ENCODE results near the gene ATP13A2.

Gene ATP13A2

DNA sequence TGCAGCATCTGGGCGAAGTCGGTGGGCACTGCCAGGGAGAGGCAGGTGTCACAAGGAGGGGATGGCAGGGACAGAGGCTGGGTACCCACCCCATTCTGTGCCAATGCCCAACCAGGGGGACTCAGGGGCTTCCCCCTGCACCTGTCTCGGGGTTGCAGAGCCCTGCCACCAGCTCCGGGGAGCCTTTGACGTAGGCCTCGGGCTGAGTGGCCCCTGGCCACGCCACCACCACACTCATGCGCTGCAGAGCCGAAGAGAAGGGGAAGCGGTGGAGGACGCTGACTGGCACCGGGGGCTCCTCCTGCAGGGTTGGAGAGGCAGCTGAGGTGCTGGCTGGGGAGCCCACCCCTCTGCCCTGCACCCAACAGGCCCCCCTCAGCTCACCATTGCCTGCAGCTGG is 19.6 kb downstream of the ATP13A2 start:
- Histone ChIP-seq H3K9ac (ENCODE audit: low read depth in 1 of 2, low read length in 2 of 2) (no peak overlapping the region), H3K27ac (ENCODE audit: low read depth, low read length) (no peak overlapping the region), H3K27me3 (ENCODE audit: control insufficient read depth in 1 of 2, insufficient read depth in 2 of 2, low read length in 2 of 2) (no peaks in the 10 kb centered on the region), H3K4me1 (ENCODE audit: control insufficient read depth in 1 of 2, insufficient read depth in 2 of 2, low read length in 2 of 2) (no peaks in the 10 kb centered on the region), H3K36me3 (ENCODE audit: control insufficient read depth in 1 of 2, insufficient read depth in 2 of 2, low read length in 2 of 2) (peaks cover 5 to 30% of the 10 kb centered on the region in 2 donors), H3K4me3 (ENCODE audit: low read depth in 1 of 2, low read length in 2 of 2) (no peak overlapping the region), H3K9me3 (ENCODE audit: control insufficient read depth in 1 of 2, low read length in 2 of 2) (no peaks in the 10 kb centered on the region)

DNA sequence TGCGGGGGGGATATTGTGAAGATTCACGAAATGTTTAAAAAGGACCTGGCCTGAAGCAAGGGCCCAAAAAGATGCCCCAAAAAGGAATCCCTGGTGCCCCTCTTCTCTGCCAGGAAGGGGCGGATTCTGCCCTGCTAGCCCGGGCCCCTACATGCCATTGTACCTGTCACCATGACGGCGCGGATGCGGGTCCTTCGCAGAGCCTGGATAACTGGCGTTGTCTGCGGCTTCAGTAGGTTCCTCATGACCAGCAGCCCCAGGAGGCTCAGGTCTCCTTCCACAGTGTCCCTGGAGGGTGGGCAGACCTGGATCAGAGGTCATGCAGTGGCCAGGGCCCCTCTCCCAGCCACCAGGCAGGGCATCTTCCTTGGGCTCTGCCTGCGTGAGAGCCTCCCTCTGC is 20.2 kb downstream of the ATP13A2 start:
- Histone ChIP-seq H3K36me3 (ENCODE audit: control insufficient read depth in 1 of 2, insufficient read depth in 2 of 2, low read length in 2 of 2) (peaks cover 5 to 26% of the 10 kb centered on the region in 2 donors), H3K4me3 (ENCODE audit: low read depth in 1 of 2, low read length in 2 of 2) (no peak overlapping the region), H3K9me3 (ENCODE audit: control insufficient read depth in 1 of 2, low read length in 2 of 2) (no peaks in the 10 kb centered on the region), H3K4me1 (ENCODE audit: control insufficient read depth in 1 of 2, insufficient read depth in 2 of 2, low read length in 2 of 2) (no peaks in the 10 kb centered on the region), H3K27ac (ENCODE audit: low read depth, low read length) (no peak overlapping the region), H3K9ac (ENCODE audit: low read depth in 1 of 2, low read length in 2 of 2) (no peak overlapping the region), H3K27me3 (ENCODE audit: control insufficient read depth in 1 of 2, insufficient read depth in 2 of 2, low read length in 2 of 2) (no peaks in the 10 kb centered on the region)

DNA sequence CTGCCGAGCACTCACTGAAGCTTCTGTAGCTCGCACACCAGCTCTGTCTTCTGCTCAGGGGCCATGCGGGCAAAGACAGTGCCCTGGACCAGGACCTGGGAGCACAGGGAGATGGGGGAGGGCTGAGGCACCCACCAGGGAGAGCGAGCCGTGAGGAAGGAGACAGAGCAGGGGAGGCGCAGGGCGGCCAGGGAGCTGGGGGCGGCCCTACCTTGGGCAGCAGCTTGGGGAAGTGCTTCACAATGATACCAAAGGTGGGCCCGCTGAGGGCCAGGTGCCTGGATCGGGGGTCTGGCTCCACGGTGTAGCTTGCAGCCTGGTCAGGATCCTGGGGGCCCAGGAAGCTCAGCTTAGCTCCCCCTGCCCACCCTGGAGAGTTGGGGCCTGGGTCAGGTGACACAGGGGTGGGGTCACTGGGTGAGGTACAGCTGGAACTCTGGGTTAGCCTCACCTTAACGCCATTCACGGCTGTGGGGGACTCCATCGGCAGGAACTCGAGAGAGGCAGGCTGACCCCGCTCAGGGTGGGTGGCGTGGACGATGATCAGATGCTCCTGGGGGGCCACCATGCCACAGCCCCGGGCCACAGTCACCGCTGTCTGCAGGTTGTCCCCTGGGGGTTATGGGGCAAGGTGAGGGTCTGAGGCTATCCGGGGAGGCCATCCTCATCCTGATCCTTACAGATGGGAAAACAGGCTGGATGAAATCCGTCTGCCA is 21.9 kb downstream of the ATP13A2 start:
- H3K4me1 ChIP-seq (ENCODE audit: control insufficient read depth in 1 of 2, insufficient read depth in 2 of 2, low read length in 2 of 2), result no peaks in the 10 kb centered on the region
- no peak overlapping the region for H3K9ac ChIP-seq (ENCODE audit: low read depth in 1 of 2, low read length in 2 of 2)
- peaks cover 5 to 31% of the 10 kb centered on the region in 2 donors for H3K36me3 ChIP-seq (ENCODE audit: control insufficient read depth in 1 of 2, insufficient read depth in 2 of 2, low read length in 2 of 2)
- no peak overlapping the region for H3K27ac ChIP-seq (ENCODE audit: low read depth, low read length)
- no peaks in the 10 kb centered on the region for H3K9me3 ChIP-seq (ENCODE audit: control insufficient read depth in 1 of 2, low read length in 2 of 2)
- H3K4me3 ChIP-seq (ENCODE audit: low read depth in 1 of 2, low read length in 2 of 2), result no peak overlapping the region
- H3K27me3 ChIP-seq (ENCODE audit: control insufficient read depth in 1 of 2, insufficient read depth in 2 of 2, low read length in 2 of 2), result no peaks in the 10 kb centered on the region

DNA sequence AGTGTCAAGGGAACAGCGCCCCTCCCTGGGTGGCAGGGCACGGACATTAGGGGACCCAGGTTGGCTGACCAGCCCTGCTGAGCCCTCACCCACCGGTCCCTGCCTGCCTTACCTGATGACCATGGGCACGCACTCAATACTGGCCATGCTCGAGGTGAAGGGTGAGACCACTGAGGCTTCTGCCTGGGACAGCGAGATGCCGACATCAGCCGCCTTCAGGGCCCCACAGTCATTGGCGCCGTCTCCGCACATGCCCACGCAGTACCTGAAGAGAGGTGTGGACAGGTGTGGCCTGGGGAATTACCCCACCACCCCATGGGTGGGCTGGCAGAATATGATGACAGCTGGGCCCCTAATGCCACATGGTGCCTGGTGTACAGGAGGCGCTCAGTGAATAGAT is 23.5 kb downstream of the ATP13A2 start:
- Histone ChIP-seq H3K27ac (ENCODE audit: low read depth, low read length) (no peak overlapping the region), H3K9ac (ENCODE audit: low read depth in 1 of 2, low read length in 2 of 2) (no peak overlapping the region), H3K36me3 (ENCODE audit: control insufficient read depth in 1 of 2, insufficient read depth in 2 of 2, low read length in 2 of 2) (peaks cover 5 to 31% of the 10 kb centered on the region in 2 donors), H3K4me1 (ENCODE audit: control insufficient read depth in 1 of 2, insufficient read depth in 2 of 2, low read length in 2 of 2) (no peaks in the 10 kb centered on the region), H3K4me3 (ENCODE audit: low read depth in 1 of 2, low read length in 2 of 2) (no peak overlapping the region), H3K9me3 (ENCODE audit: control insufficient read depth in 1 of 2, low read length in 2 of 2) (no peaks in the 10 kb centered on the region), H3K27me3 (ENCODE audit: control insufficient read depth in 1 of 2, insufficient read depth in 2 of 2, low read length in 2 of 2) (no peaks in the 10 kb centered on the region)

DNA sequence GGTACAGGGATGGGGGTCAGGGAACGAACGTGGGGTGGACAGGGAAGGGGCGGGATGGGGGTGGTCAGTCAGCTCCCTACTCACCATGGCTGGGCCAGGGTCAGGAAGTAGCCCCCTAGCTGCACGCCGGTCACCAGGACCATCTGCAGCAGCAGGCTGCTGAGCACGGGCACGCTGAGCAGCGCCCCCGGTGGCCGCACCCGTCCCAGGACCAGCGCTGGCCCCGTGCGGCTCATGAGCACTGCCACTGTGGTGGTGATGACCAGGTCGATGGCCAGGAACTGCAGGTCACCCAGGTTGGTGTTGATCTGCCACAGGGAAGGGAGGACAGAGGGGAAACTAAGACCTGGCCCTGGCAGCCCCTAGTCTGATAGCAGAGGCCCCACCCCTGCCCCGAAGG is 24.8 kb downstream of the ATP13A2 start:
- Histone ChIP-seq H3K4me1 (ENCODE audit: control insufficient read depth in 1 of 2, insufficient read depth in 2 of 2, low read length in 2 of 2) (no peaks in the 10 kb centered on the region), H3K27ac (ENCODE audit: low read depth, low read length) (no peak overlapping the region), H3K9ac (ENCODE audit: low read depth in 1 of 2, low read length in 2 of 2) (no peak overlapping the region), H3K4me3 (ENCODE audit: low read depth in 1 of 2, low read length in 2 of 2) (no peak overlapping the region), H3K9me3 (ENCODE audit: control insufficient read depth in 1 of 2, low read length in 2 of 2) (no peaks in the 10 kb centered on the region), H3K27me3 (ENCODE audit: control insufficient read depth in 1 of 2, insufficient read depth in 2 of 2, low read length in 2 of 2) (no peaks in the 10 kb centered on the region), H3K36me3 (ENCODE audit: control insufficient read depth in 1 of 2, insufficient read depth in 2 of 2, low read length in 2 of 2) (peaks cover 5 to 31% of the 10 kb centered on the region in 2 donors)

DNA sequence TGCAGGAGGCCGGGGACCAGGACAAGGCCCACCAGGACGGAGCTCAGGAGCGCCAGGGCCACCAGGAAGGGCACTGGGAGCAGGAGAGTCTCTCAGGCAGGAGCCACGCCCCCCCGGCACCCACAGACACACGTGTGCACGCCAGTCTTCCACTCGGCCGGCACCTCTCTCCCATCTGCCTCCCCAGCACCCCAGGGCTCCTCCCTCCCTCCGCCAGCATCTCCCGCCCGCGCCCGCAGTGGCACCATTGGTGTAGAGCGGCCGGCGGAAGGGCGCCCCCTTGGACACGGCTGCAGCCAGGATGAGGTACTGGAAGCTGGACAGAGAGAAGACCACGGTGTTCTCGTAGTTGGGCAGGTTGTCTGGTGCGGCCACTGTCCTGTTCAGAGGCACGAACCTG is 25.2 kb downstream of the ATP13A2 start:
- no peak overlapping the region for H3K27ac ChIP-seq (ENCODE audit: low read depth, low read length)
- no peaks in the 10 kb centered on the region for H3K9me3 ChIP-seq (ENCODE audit: control insufficient read depth in 1 of 2, low read length in 2 of 2)
- no peak overlapping the region for H3K4me3 ChIP-seq (ENCODE audit: low read depth in 1 of 2, low read length in 2 of 2)
- H3K27me3 ChIP-seq (ENCODE audit: control insufficient read depth in 1 of 2, insufficient read depth in 2 of 2, low read length in 2 of 2), result peaks cover 0 to under 1% of the 10 kb centered on the region in 2 donors
- H3K9ac ChIP-seq (ENCODE audit: low read depth in 1 of 2, low read length in 2 of 2), result no peak overlapping the region
- H3K36me3 ChIP-seq (ENCODE audit: control insufficient read depth in 1 of 2, insufficient read depth in 2 of 2, low read length in 2 of 2), result peaks cover 5 to 29% of the 10 kb centered on the region in 2 donors
- H3K4me1 ChIP-seq (ENCODE audit: control insufficient read depth in 1 of 2, insufficient read depth in 2 of 2, low read length in 2 of 2), result no peaks in the 10 kb centered on the region

DNA sequence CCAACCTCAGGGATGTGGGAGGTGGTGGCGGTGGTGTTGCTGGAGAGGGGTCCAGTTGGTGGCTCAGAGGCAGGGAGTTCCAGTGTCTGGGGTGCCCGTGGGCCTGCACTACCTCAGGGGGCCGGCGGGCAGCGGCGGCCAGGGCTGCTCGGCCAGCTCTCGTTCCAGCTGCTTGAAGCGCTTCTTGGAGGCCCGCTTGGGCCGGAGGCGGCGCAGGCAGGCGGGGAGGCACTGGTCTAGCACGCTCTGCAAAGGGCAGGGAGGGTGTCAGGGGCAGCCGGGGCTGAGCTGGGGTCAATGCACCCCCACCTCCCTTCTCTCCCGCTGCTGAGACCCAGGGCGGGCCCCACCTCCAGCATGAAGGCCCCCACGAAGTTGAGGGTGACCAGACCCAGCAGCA is 25.6 kb downstream of the ATP13A2 start:
- Histone ChIP-seq H3K27me3 (ENCODE audit: control insufficient read depth in 1 of 2, insufficient read depth in 2 of 2, low read length in 2 of 2) (peaks cover 4 to 5% of the 10 kb centered on the region in 2 donors), H3K9ac (ENCODE audit: low read depth in 1 of 2, low read length in 2 of 2) (no peak overlapping the region), H3K36me3 (ENCODE audit: control insufficient read depth in 1 of 2, insufficient read depth in 2 of 2, low read length in 2 of 2) (peaks cover 5 to 28% of the 10 kb centered on the region in 2 donors), H3K4me1 (ENCODE audit: control insufficient read depth in 1 of 2, insufficient read depth in 2 of 2, low read length in 2 of 2) (no peaks in the 10 kb centered on the region), H3K27ac (ENCODE audit: low read depth, low read length) (no peak overlapping the region), H3K9me3 (ENCODE audit: control insufficient read depth in 1 of 2, low read length in 2 of 2) (no peaks in the 10 kb centered on the region), H3K4me3 (ENCODE audit: low read depth in 1 of 2, low read length in 2 of 2) (no peak overlapping the region)

DNA sequence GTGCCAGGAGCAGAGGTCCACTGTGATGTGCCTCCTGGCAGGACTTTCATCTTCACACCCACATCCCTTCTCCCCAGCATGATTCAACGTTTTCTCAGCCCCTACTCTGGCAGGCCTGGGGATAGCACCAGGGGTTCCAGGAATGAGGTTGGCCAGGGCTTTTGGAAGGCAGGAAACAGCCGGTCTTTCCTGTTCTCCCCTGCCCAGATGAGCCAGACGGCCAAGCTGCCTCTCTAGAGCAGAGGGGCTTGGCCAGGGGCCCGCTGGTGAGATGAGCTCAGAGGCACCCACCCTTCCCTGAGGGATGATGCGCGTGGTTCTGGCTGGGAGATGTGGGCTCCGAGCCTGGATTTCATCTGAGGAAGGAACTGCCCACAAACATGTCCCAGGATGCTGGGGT is 27.0 kb downstream of the ATP13A2 start:
- Histone ChIP-seq H3K9ac (ENCODE audit: low read depth in 1 of 2, low read length in 2 of 2) (no peak overlapping the region), H3K36me3 (ENCODE audit: control insufficient read depth in 1 of 2, insufficient read depth in 2 of 2, low read length in 2 of 2) (peaks cover 5 to 21% of the 10 kb centered on the region in 2 donors), H3K27ac (ENCODE audit: low read depth, low read length) (no peak overlapping the region), H3K9me3 (ENCODE audit: control insufficient read depth in 1 of 2, low read length in 2 of 2) (no peaks in the 10 kb centered on the region), H3K27me3 (ENCODE audit: control insufficient read depth in 1 of 2, insufficient read depth in 2 of 2, low read length in 2 of 2) (peaks cover 9% of the 10 kb centered on the region in 2 donors), H3K4me3 (ENCODE audit: low read depth in 1 of 2, low read length in 2 of 2) (no peak overlapping the region), H3K4me1 (ENCODE audit: control insufficient read depth in 1 of 2, insufficient read depth in 2 of 2, low read length in 2 of 2) (no peaks in the 10 kb centered on the region)

DNA sequence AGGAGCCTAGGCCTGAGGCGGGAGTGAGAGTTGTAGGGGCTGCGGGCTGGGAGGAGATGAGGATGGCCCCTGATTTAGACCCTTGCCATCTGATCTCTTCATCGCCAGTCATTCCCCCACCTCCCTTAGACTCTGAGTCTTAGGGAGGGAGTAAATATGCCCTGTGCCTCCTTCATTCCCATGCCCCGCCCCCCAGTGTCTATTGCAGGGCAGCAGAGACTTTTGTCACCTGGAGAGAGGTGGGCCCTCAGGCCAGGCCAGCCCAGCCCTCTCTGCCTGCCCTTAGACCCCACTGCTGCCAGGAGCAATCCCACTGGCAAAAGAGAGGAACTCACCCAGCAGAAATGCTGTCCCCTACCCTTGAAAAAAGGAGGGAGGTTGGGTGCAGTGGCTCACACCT is 28.1 kb downstream of the ATP13A2 start:
- Histone ChIP-seq H3K9me3 (ENCODE audit: control insufficient read depth in 1 of 2, low read length in 2 of 2) (no peaks in the 10 kb centered on the region), H3K27ac (ENCODE audit: low read depth, low read length) (no peak overlapping the region), H3K36me3 (ENCODE audit: control insufficient read depth in 1 of 2, insufficient read depth in 2 of 2, low read length in 2 of 2) (peaks cover 5 to 21% of the 10 kb centered on the region in 2 donors), H3K9ac (ENCODE audit: low read depth in 1 of 2, low read length in 2 of 2) (no peak overlapping the region), H3K4me3 (ENCODE audit: low read depth in 1 of 2, low read length in 2 of 2) (no peak overlapping the region), H3K4me1 (ENCODE audit: control insufficient read depth in 1 of 2, insufficient read depth in 2 of 2, low read length in 2 of 2) (peaks cover 0 to under 1% of the 10 kb centered on the region in 2 donors), H3K27me3 (ENCODE audit: control insufficient read depth in 1 of 2, insufficient read depth in 2 of 2, low read length in 2 of 2) (peaks cover 9% of the 10 kb centered on the region in 2 donors)

DNA sequence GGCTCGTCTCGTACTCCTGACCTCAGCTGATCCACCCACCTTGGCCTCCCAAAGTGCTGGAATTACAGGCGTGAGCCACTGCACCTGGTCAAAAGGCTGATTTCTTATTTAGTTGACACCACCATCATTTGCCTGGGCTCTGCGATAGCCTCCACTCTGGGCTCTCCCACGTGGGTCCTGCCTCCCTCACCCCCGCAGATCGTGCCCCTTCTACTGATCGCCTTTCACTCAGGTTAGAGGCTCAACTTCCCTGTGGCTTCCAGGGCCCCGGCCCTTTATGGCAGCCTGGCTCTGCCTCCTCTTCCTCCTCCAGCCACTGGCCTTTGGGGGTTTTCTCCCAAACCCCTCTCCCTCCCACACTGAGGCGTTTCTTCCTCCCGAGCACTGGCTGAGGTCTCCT is 28.8 kb downstream of the ATP13A2 start:
- Histone ChIP-seq H3K4me3 (ENCODE audit: low read depth in 1 of 2, low read length in 2 of 2) (no peak overlapping the region), H3K9me3 (ENCODE audit: control insufficient read depth in 1 of 2, low read length in 2 of 2) (no peaks in the 10 kb centered on the region), H3K36me3 (ENCODE audit: control insufficient read depth in 1 of 2, insufficient read depth in 2 of 2, low read length in 2 of 2) (peaks cover 5 to 17% of the 10 kb centered on the region in 2 donors), H3K27me3 (ENCODE audit: control insufficient read depth in 1 of 2, insufficient read depth in 2 of 2, low read length in 2 of 2) (peaks cover 9% of the 10 kb centered on the region in 2 donors), H3K27ac (ENCODE audit: low read depth, low read length) (no peak overlapping the region), H3K4me1 (ENCODE audit: control insufficient read depth in 1 of 2, insufficient read depth in 2 of 2, low read length in 2 of 2) (peaks cover 0 to 6% of the 10 kb centered on the region in 2 donors), H3K9ac (ENCODE audit: low read depth in 1 of 2, low read length in 2 of 2) (no peak overlapping the region)
